Measurements from ENCODE around the gene ZNF516. TPM values are rescaled to one million over a fixed set of nuclear protein-coding genes. Genes with fewer than 3 reads are reported as not detected.
A peak's percentile ranks its signal among the peaks of the same experiment; 100 is the strongest.

Gene ZNF516
- total RNA-seq, 1 experiment from 2014 or later = 25.5 TPM

DNA sequence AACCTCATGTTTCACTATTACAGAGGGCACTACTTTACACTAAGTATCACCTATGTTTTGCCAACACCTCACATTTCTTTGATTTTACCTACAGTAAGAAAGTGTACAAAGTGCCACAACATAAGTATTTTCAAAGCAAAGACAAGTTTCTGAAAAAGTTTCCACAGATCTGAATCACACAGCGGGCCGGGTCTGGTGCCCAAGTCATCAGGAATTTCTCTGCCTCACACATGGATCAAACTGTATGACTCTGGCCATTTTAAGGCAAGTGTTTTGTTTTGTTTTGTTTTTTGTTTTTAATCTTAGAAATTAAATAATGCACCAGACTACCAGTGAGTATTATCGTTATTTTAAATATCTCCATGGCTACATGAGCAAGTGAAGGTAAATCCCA, 73.4 kb downstream of the ZNF516 start:
- no TSS peak for BruUV-seq (replicated peaks)
- no peak overlapping the region for H3K4me3 ChIP-seq (ENCODE audit: low read depth, low read length)
- no peaks in the 10 kb centered on the region for H3K9me3 ChIP-seq
- no peaks in the 10 kb centered on the region for H3K4me1 ChIP-seq
- no peaks in the 10 kb centered on the region for H3K27me3 ChIP-seq (replicated peaks; ENCODE audit: control insufficient read depth, insufficient read depth, low read length)
- TF ChIP-seq, protein P1, sequence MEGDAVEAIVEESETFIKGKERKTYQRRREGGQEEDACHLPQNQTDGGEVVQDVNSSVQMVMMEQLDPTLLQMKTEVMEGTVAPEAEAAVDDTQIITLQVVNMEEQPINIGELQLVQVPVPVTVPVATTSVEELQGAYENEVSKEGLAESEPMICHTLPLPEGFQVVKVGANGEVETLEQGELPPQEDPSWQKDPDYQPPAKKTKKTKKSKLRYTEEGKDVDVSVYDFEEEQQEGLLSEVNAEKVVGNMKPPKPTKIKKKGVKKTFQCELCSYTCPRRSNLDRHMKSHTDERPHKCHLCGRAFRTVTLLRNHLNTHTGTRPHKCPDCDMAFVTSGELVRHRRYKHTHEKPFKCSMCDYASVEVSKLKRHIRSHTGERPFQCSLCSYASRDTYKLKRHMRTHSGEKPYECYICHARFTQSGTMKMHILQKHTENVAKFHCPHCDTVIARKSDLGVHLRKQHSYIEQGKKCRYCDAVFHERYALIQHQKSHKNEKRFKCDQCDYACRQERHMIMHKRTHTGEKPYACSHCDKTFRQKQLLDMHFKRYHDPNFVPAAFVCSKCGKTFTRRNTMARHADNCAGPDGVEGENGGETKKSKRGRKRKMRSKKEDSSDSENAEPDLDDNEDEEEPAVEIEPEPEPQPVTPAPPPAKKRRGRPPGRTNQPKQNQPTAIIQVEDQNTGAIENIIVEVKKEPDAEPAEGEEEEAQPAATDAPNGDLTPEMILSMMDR (IDR thresholded peaks at IDR 0.05; ENCODE audit: insufficient read depth in 1 of 2, low read depth in 1 of 2, low read length in 1 of 2, severe bottlenecking in 1 of 2, unreplicated experiment in 1 of 2) = no peak
- Mint-ChIP-seq H3K4me1 (ENCODE audit: low read depth, unreplicated experiment) (no peaks in the 10 kb centered on the region), H3K4me3 (ENCODE audit: unreplicated experiment) (no peak overlapping the region), H3K27me3 (ENCODE audit: insufficient read depth, unreplicated experiment) (no peaks in the 10 kb centered on the region), H3K36me3 (ENCODE audit: insufficient read depth, unreplicated experiment) (no peaks in the 10 kb centered on the region), H3K9me3 (ENCODE audit: unreplicated experiment) (no peaks in the 10 kb centered on the region), H3K27ac (ENCODE audit: unreplicated experiment) (no peak overlapping the region)
- CTCF ChIA-PET = no interaction called here
- no peaks in the 10 kb centered on the region for H3K36me3 ChIP-seq (ENCODE audit: control insufficient read depth, insufficient read depth, low read length)
- intact Hi-C loops (cut with micrococcal nuclease; ENCODE audit: unreplicated experiment) = no loop called here
- no peak for DNase-seq
- POLR2A ChIA-PET = no interaction called here

DNA sequence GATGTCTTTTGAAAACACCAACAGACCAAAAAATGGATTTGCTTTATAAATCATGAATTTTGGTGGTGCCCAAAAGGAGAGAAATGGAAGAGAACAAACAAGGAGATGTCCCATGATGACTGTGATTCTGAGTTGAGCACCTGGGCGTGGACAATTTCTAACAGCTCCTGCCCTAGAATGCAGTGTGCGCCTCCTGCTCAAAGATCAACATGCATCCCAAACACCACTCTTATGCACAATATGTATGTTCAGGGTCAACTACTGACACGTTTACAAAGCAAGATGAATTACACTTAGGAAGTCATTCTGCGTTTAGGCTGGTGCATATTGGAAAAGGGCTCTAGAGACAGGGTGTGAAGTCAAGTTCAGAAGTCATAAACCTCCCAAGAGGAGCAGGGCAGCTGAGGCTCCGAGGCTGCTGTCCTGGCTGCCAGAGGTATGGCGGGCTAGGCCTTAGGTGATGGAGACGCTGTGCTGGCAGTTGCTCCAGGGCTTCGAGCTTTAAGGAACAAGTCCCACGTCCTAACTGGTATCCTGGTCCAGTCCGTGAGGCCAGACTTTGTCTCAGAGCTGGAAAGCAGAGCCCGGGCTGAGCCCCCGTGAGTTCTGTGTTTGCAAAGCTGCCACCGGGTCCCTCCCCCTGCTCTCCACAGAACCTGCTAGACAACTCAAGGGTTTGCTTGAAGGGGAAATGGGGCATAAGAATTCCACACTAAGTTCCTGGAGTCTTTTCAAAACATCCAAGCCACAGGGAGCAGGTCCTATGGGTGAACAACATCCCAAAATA, 74.0 kb downstream of the ZNF516 start:
- no peaks in the 10 kb centered on the region for H3K4me1 ChIP-seq
- no TSS peak for BruUV-seq (replicated peaks)
- ChIA-PET CTCF (no interaction called here), POLR2A (no interaction called here)
- DNase-seq = peak in 1 of 2 experiments; percentile 13
- Mint-ChIP-seq H3K4me3 (ENCODE audit: unreplicated experiment) (no peak overlapping the region), H3K27ac (ENCODE audit: unreplicated experiment) (no peak overlapping the region), H3K9me3 (ENCODE audit: unreplicated experiment) (no peaks in the 10 kb centered on the region), H3K36me3 (ENCODE audit: insufficient read depth, unreplicated experiment) (no peaks in the 10 kb centered on the region), H3K27me3 (ENCODE audit: insufficient read depth, unreplicated experiment) (no peaks in the 10 kb centered on the region), H3K4me1 (ENCODE audit: low read depth, unreplicated experiment) (no peaks in the 10 kb centered on the region)
- no peak overlapping the region for H3K4me3 ChIP-seq (ENCODE audit: low read depth, low read length)
- no peaks in the 10 kb centered on the region for H3K36me3 ChIP-seq (ENCODE audit: control insufficient read depth, insufficient read depth, low read length)
- no peaks in the 10 kb centered on the region for H3K9me3 ChIP-seq
- TF ChIP-seq, protein P1 (IDR thresholded peaks at IDR 0.05; ENCODE audit: insufficient read depth in 1 of 2, low read depth in 1 of 2, low read length in 1 of 2, severe bottlenecking in 1 of 2, unreplicated experiment in 1 of 2) = no peak
- intact Hi-C loops (cut with micrococcal nuclease; ENCODE audit: unreplicated experiment) = no loop called here
- H3K27me3 ChIP-seq (replicated peaks; ENCODE audit: control insufficient read depth, insufficient read depth, low read length) = no peaks in the 10 kb centered on the region

DNA sequence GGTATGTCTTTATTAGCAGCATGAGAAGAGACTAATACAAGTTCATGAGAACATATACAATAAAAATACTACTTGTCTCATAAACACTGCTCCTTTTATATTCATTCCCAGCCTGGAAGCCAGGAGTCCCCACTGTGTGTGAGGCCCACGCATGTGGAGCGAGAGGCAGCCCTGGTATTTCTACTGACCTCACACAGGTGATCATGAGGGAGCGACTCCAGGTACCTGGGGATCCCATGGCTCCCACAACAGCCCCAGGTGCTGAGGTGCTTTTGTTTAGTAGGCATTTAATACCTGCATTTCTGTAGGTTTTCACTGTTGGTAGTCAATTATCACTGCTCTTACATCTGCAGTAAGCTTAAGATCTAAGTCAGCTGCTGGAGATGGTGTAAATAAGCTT, 75.2 kb downstream of the ZNF516 start:
- ChIA-PET POLR2A (no interaction called here), CTCF (no interaction called here)
- no peaks in the 10 kb centered on the region for H3K4me1 ChIP-seq
- no TSS peak for BruUV-seq (replicated peaks)
- no peak overlapping the region for H3K4me3 ChIP-seq (ENCODE audit: low read depth, low read length)
- TF ChIP-seq, protein P1 (IDR thresholded peaks at IDR 0.05; ENCODE audit: insufficient read depth in 1 of 2, low read depth in 1 of 2, low read length in 1 of 2, severe bottlenecking in 1 of 2, unreplicated experiment in 1 of 2) = no peak
- no peaks in the 10 kb centered on the region for H3K36me3 ChIP-seq (ENCODE audit: control insufficient read depth, insufficient read depth, low read length)
- H3K9me3 ChIP-seq = no peaks in the 10 kb centered on the region
- H3K27me3 Mint-ChIP-seq (ENCODE audit: insufficient read depth, unreplicated experiment) = no peaks in the 10 kb centered on the region
- H3K36me3 Mint-ChIP-seq (ENCODE audit: insufficient read depth, unreplicated experiment) = no peaks in the 10 kb centered on the region
- no peaks in the 10 kb centered on the region for H3K27me3 ChIP-seq (replicated peaks; ENCODE audit: control insufficient read depth, insufficient read depth, low read length)
- intact Hi-C loops (cut with micrococcal nuclease; ENCODE audit: unreplicated experiment) = no loop called here
- no peak overlapping the region for H3K4me3 Mint-ChIP-seq (ENCODE audit: unreplicated experiment)
- no peaks in the 10 kb centered on the region for H3K9me3 Mint-ChIP-seq (ENCODE audit: unreplicated experiment)
- no peak overlapping the region for H3K27ac Mint-ChIP-seq (ENCODE audit: unreplicated experiment)
- no peaks in the 10 kb centered on the region for H3K4me1 Mint-ChIP-seq (ENCODE audit: low read depth, unreplicated experiment)
- DNase-seq = no peak

All from Caco-2 (cell line).